Thoracic aorta (tissue), 2 donors: ENCODE results near the gene ELL3. TPM values are rescaled to one million over a fixed set of nuclear protein-coding genes. Genes with fewer than 3 reads are reported as not detected.

Experiments used
- ATAC-seq: fragments of 150-250 bp; one replicate; pipeline ENCODE4 v1.8.0; 2017; ENCODE audit warnings: low read depth; ENCODE audit not compliant: insufficient number of reproducible peaks, low FRiP score
- DNase-seq: peaks from one replicate; pipeline ENCODE4 v3.0.0-alpha.2; 2020; ENCODE audit warnings: low spot score
- H3K27ac ChIP-seq, 2 donors: fragments of 200-600 bp; sonication (generic); 1 replicate in 1 of 2; 2 replicates in 1 of 2; pipeline ENCODE4 v1.5.1; 2016; ENCODE audit warnings: mild to moderate bottlenecking in 2 of 2, moderate library complexity in 2 of 2
- H3K27me3 ChIP-seq: fragments of 200-600 bp; sonication (generic); replicated peaks from 2 replicates; pipeline ENCODE4 v1.6.0; 2016; ENCODE audit warnings: mild to moderate bottlenecking; ENCODE audit not compliant: insufficient read depth
- H3K36me3 ChIP-seq: fragments of 200-600 bp; sonication (generic); one replicate; pipeline ENCODE4 v1.5.1; 2016
- H3K4me1 ChIP-seq, 2 donors: fragments of 200-600 bp; sonication (generic); 1 replicate in 1 of 2; 2 replicates in 1 of 2; pipeline versions ENCODE4 v1.5.1 to v1.6.0; 2016; ENCODE audit warnings: low read depth in 2 of 2, mild to moderate bottlenecking in 1 of 2; ENCODE audit not compliant: control insufficient read depth in 1 of 2
- H3K4me3 ChIP-seq: fragments of 200-600 bp; sonication (generic); 2 replicates; pipeline ENCODE4 v1.5.1; 2016; ENCODE audit warnings: mild to moderate bottlenecking
- H3K9me3 ChIP-seq: fragments of 200-600 bp; sonication (generic); 2 replicates; pipeline ENCODE4 v1.5.1; 2016
- CTCF ChIP-seq: fragments of 200-600 bp; sonication (generic); IDR thresholded peaks from one replicate; pipeline ENCODE4 v1.5.1; 2019; ENCODE audit warnings: antibody characterized with exemption
- total RNA-seq, 2 donors: library from RNA; depleted of rRNA; stranded (reverse); fragments of >200 nt; gene quantifications; one replicate each; pipeline versions ENCODE4 v1.1.0 to v1.2.3, GENCODE V29; 2016

Gene ELL3
- total RNA-seq, 2 donors from 2014 or later, result 7.2 to 11.2 TPM

GRCh38 chr15:43799209-43799944 lies 22.6 kb upstream of the ELL3 start:
- peak overlapping the region; percentile 82 to 93 for H3K27ac ChIP-seq
- H3K36me3 ChIP-seq, result peaks cover 19% of the 10 kb centered on the region
- DNase-seq (no peak), ATAC-seq (no peak)
- TF ChIP-seq CTCF, result no peak
- H3K4me3 ChIP-seq, result no peak overlapping the region
- no peaks in the 10 kb centered on the region for H3K27me3 ChIP-seq
- peaks cover 11 to 49% of the 10 kb centered on the region in 2 donors for H3K4me1 ChIP-seq
- no peaks in the 10 kb centered on the region for H3K9me3 ChIP-seq

- ATAC-seq (no peak), DNase-seq (no peak)
- H3K9me3 ChIP-seq, result no peaks in the 10 kb centered on the region
- H3K27me3 ChIP-seq, result no peaks in the 10 kb centered on the region
- TF ChIP-seq CTCF, result no peak
- no peak overlapping the region for H3K27ac ChIP-seq
- peaks cover 22 to 62% of the 10 kb centered on the region in 2 donors for H3K4me1 ChIP-seq
- H3K4me3 ChIP-seq, result no peak overlapping the region
- peaks cover 19% of the 10 kb centered on the region for H3K36me3 ChIP-seq
Observed at GRCh38 chr15:43796566-43796965, 19.8 kb upstream of the ELL3 start.

GRCh38 chr15:43795997-43796396 lies 19.2 kb upstream of the ELL3 start:
- Histone ChIP-seq H3K4me3 (no peak overlapping the region), H3K9me3 (no peaks in the 10 kb centered on the region), H3K27ac (no peak overlapping the region), H3K27me3 (no peaks in the 10 kb centered on the region), H3K4me1 (peaks cover 22 to 56% of the 10 kb centered on the region in 2 donors), H3K36me3 (peaks cover 19% of the 10 kb centered on the region)
- ATAC-seq (no peak), DNase-seq (no peak)
- no peak for TF ChIP-seq CTCF

GRCh38 chr15:43795197-43795596 lies 18.4 kb upstream of the ELL3 start:
- Histone ChIP-seq H3K27me3 (no peaks in the 10 kb centered on the region), H3K36me3 (peaks cover 19% of the 10 kb centered on the region), H3K9me3 (no peaks in the 10 kb centered on the region), H3K27ac (peak overlapping the region in 1 of 2 donors; percentile 9), H3K4me3 (no peak overlapping the region), H3K4me1 (peaks cover 22 to 55% of the 10 kb centered on the region in 2 donors)
- ATAC-seq, result no peak
- DNase-seq, result no peak
- TF ChIP-seq CTCF, result no peak

GRCh38 chr15:43794269-43795037 lies 17.7 kb upstream of the ELL3 start:
- Histone ChIP-seq H3K9me3 (no peaks in the 10 kb centered on the region), H3K27ac (peak overlapping the region in 1 of 2 donors; percentile 38), H3K4me3 (peak overlapping the region; percentile 77), H3K4me1 (peaks cover 17 to 47% of the 10 kb centered on the region in 2 donors), H3K27me3 (no peaks in the 10 kb centered on the region), H3K36me3 (peaks cover 17% of the 10 kb centered on the region)
- TF ChIP-seq CTCF, result no peak
- no peak for ATAC-seq
- DNase-seq, result no peak
